ENCODE data around the gene PCDH7.

PCDH7 gene

DNA sequence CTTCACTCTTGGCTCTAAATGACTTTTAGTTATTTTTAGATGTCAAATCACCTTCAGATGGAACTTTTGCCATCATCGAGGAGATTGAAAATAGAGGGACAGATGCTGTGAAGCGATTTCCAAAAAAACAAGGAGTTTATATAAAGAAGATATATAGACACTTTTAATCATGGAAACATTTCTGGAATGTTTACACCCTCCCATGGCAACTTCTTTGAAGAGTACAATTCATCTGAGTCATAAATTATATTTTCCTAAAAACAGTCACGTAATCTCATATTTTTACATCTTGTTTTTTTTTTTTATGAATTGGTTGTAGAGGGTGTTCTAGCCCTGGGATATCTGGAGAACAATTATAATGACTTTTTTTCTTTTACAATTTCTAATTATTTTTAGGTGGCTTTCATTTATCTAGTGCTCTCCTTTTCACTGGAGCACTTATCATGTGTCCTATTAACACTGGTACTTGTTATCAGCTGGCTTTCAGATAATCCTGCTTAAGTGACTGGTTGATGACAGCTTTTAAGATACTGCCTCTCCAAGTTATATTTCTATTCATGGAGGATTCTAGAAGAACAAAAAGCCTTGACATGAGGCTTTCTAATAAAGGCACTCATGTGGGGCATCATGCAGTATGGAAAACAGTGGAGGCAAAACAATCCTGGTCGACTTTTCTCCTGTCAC is 24.9 kb downstream of the PCDH7 start:
- no peaks in the 10 kb centered on the region for H3K27me3 ChIP-seq (ENCODE audit: low read depth, low read length)
- H2AFZ ChIP-seq (ENCODE audit: low read depth, low read length) = no peak overlapping the region
- H3K9me3 ChIP-seq (ENCODE audit: insufficient read depth, low read length) = no peaks in the 10 kb centered on the region
- no peak for TF ChIP-seq EZH2phosphoT487 (IDR thresholded peaks at IDR 0.05; ENCODE audit: low read depth)
- TF ChIP-seq, protein P1, sequence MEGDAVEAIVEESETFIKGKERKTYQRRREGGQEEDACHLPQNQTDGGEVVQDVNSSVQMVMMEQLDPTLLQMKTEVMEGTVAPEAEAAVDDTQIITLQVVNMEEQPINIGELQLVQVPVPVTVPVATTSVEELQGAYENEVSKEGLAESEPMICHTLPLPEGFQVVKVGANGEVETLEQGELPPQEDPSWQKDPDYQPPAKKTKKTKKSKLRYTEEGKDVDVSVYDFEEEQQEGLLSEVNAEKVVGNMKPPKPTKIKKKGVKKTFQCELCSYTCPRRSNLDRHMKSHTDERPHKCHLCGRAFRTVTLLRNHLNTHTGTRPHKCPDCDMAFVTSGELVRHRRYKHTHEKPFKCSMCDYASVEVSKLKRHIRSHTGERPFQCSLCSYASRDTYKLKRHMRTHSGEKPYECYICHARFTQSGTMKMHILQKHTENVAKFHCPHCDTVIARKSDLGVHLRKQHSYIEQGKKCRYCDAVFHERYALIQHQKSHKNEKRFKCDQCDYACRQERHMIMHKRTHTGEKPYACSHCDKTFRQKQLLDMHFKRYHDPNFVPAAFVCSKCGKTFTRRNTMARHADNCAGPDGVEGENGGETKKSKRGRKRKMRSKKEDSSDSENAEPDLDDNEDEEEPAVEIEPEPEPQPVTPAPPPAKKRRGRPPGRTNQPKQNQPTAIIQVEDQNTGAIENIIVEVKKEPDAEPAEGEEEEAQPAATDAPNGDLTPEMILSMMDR (IDR thresholded peaks at IDR 0.05; ENCODE audit: low read depth, low read length) = no peak
- no peaks in the 10 kb centered on the region for H3K36me3 ChIP-seq (replicated peaks; ENCODE audit: low read depth, low read length)
- H4K20me1 ChIP-seq (ENCODE audit: insufficient read depth, low read length) = no peaks in the 10 kb centered on the region
- H3K79me2 ChIP-seq (ENCODE audit: low read length) = no peaks in the 10 kb centered on the region
- H3K4me3 ChIP-seq (ENCODE audit: low read length) = no peak overlapping the region
- no peak overlapping the region for H3K9ac ChIP-seq (ENCODE audit: low read length)
- no peak overlapping the region for H3K27ac ChIP-seq (ENCODE audit: low read length)
- H3K4me2 ChIP-seq (ENCODE audit: low read length) = no peak overlapping the region
- H3K4me1 ChIP-seq (ENCODE audit: low read length) = no peaks in the 10 kb centered on the region

DNA sequence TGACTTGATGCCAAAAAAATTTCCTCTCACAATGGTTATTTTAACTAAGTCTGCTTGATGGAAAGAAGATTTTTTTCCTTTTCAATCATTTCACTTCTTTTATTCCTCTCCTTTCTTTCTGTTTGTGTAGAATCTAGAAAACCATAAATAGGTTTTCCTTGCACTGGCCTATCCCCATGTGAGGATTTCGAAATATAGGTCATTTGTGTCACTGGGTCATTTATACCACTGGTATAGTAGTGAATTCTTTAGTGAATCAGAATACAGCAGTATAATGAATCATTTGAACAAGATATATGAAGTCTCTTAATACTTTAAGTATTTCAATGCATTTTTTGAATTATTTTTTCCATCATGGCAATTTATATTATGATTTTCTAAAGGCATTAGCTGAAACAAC is 26.6 kb downstream of the PCDH7 start:
- H4K20me1 ChIP-seq (ENCODE audit: insufficient read depth, low read length) = no peaks in the 10 kb centered on the region
- no peaks in the 10 kb centered on the region for H3K36me3 ChIP-seq (replicated peaks; ENCODE audit: low read depth, low read length)
- H3K27me3 ChIP-seq (ENCODE audit: low read depth, low read length) = no peaks in the 10 kb centered on the region
- no peak overlapping the region for H3K4me2 ChIP-seq (ENCODE audit: low read length)
- H3K9me3 ChIP-seq (ENCODE audit: insufficient read depth, low read length) = no peaks in the 10 kb centered on the region
- no peaks in the 10 kb centered on the region for H3K4me1 ChIP-seq (ENCODE audit: low read length)
- H3K27ac ChIP-seq (ENCODE audit: low read length) = no peak overlapping the region
- no peaks in the 10 kb centered on the region for H3K79me2 ChIP-seq (ENCODE audit: low read length)
- no peak overlapping the region for H3K9ac ChIP-seq (ENCODE audit: low read length)
- no peak overlapping the region for H3K4me3 ChIP-seq (ENCODE audit: low read length)
- no peak overlapping the region for H2AFZ ChIP-seq (ENCODE audit: low read depth, low read length)
- no peak for TF ChIP-seq EZH2phosphoT487 (IDR thresholded peaks at IDR 0.05; ENCODE audit: low read depth)
- TF ChIP-seq, protein P1 (IDR thresholded peaks at IDR 0.05; ENCODE audit: low read depth, low read length) = no peak

DNA sequence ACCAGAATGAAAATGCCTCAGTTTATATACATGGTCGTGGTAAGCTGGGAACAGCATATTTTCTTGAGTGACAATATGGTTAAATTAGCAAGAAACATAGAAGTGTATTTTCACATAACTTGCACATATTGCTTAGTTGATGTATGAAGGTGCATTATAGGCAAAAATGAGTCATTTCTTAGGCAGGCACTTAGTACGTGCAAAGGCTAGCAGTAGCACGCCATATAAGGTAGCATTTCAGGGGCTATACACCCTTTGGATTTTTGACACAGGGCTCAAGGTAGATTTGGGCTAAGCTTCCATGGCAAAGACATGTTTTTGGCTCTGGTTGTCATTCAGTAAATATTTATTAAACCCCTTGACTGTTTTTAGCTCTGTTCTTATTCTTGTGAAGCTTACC is 33.1 kb downstream of the PCDH7 start:
- no peak overlapping the region for H3K27ac ChIP-seq (ENCODE audit: low read length)

DNA sequence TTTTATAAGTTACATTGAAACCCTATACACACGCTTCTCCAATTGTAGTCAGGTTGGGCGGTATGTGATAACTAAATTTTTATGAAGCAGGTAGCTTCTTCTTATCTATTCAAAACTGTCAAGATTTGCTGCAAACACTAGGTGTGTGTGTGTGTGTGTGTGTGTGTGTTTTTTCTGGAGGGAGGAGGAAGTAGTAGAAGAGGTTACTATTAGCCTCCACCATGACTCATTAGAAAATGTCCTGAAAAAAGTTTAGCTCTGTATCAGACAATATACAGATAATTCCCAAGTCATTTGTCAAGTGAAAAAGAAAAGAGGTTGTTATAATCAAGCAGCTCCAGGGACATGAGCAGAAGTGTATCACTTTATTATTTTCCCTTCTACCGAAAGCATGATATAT is 33.9 kb downstream of the PCDH7 start:
- no peaks in the 10 kb centered on the region for H3K36me3 ChIP-seq (replicated peaks; ENCODE audit: low read depth, low read length)
- H4K20me1 ChIP-seq (ENCODE audit: insufficient read depth, low read length) = no peaks in the 10 kb centered on the region
- no peak overlapping the region for H2AFZ ChIP-seq (ENCODE audit: low read depth, low read length)
- H3K27ac ChIP-seq (ENCODE audit: low read length) = no peak overlapping the region
- H3K9ac ChIP-seq (ENCODE audit: low read length) = no peak overlapping the region
- H3K4me2 ChIP-seq (ENCODE audit: low read length) = no peak overlapping the region
- no peak for TF ChIP-seq EZH2phosphoT487 (IDR thresholded peaks at IDR 0.05; ENCODE audit: low read depth)
- TF ChIP-seq, protein P1 (IDR thresholded peaks at IDR 0.05; ENCODE audit: low read depth, low read length) = no peak
- no peak overlapping the region for H3K4me3 ChIP-seq (ENCODE audit: low read length)
- no peaks in the 10 kb centered on the region for H3K27me3 ChIP-seq (ENCODE audit: low read depth, low read length)
- H3K4me1 ChIP-seq (ENCODE audit: low read length) = no peaks in the 10 kb centered on the region; the same call in 1 of the 2 replicates
- no peaks in the 10 kb centered on the region for H3K9me3 ChIP-seq (ENCODE audit: insufficient read depth, low read length)
- H3K79me2 ChIP-seq (ENCODE audit: low read length) = no peaks in the 10 kb centered on the region

More for the DNA sequence above, 33.1 kb downstream of the PCDH7 start:
- Histone ChIP-seq H3K36me3 (replicated peaks; ENCODE audit: low read depth, low read length) (no peaks in the 10 kb centered on the region), H3K4me1 (ENCODE audit: low read length) (no peaks in the 10 kb centered on the region; the same call in 1 of the 2 replicates), H4K20me1 (ENCODE audit: insufficient read depth, low read length) (no peaks in the 10 kb centered on the region), H2AFZ (ENCODE audit: low read depth, low read length) (no peak overlapping the region), H3K4me2 (ENCODE audit: low read length) (no peak overlapping the region), H3K9me3 (ENCODE audit: insufficient read depth, low read length) (no peaks in the 10 kb centered on the region), H3K79me2 (ENCODE audit: low read length) (no peaks in the 10 kb centered on the region), H3K27me3 (ENCODE audit: low read depth, low read length) (no peaks in the 10 kb centered on the region), H3K4me3 (ENCODE audit: low read length) (no peak overlapping the region), H3K9ac (ENCODE audit: low read length) (no peak overlapping the region)
- TF ChIP-seq, protein P1 (IDR thresholded peaks at IDR 0.05; ENCODE audit: low read depth, low read length) = no peak

Measured in OCI-LY3 (cell line).